Lower leg skin (tissue), 4 donors: ENCODE data around the gene HCN2. TPM values are rescaled to one million over a fixed set of nuclear protein-coding genes. Genes with fewer than 3 reads are reported as not detected.

Experiments
- DNase-seq, 2 donors: peaks; one replicate each; pipeline ENCODE4 v3.0.0-alpha.2; 2019; ENCODE audit warnings: low spot score in 2 of 2
- H3K4me3 ChIP-seq: fragments of 200-600 bp; sonication (generic); 2 replicates; pipeline ENCODE4 v1.5.1; 2017; ENCODE audit warnings: mild to moderate bottlenecking, low read depth; ENCODE audit not compliant: poor library complexity, severe bottlenecking
- CTCF ChIP-seq, 3 donors: fragments of 450-650 bp; IDR thresholded peaks; one replicate each; pipeline ENCODE4 v1.5.1; 2016; ENCODE audit warnings: antibody characterized with exemption in 3 of 3, mild to moderate bottlenecking in 3 of 3, moderate library complexity in 2 of 3
- POLR2A ChIP-seq, 2 donors: fragments of 450-650 bp; IDR thresholded peaks; one replicate each; pipeline ENCODE4 v1.6.1; 2016 to 2017; ENCODE audit warnings: antibody characterized with exemption in 2 of 2, mild to moderate bottlenecking in 1 of 2, moderate library complexity in 1 of 2
- WGBS, 2 donors: methylation state at CpG; one replicate each; pipeline ENCODE4 v1.1.5; 2018; 5-methylcytosine and 5-hydroxymethylcytosine counted together
- intact Hi-C: fragments of 100-400 bp; cut with DNase I; formaldehyde crosslinking; loops from one replicate; pipeline ENCODE4 v1.15.0; 2023; ENCODE audit warnings: low total_unique reads
- total RNA-seq, 4 donors: library from RNA; depleted of rRNA; stranded (reverse); fragments of >200 nt; gene quantifications; one replicate each; pipeline ENCODE4 v1.1.0, GENCODE V29; 2016

The HCN2 gene
- total RNA-seq, 4 donors from 2014 or later, result 0.21 to 1.7 (median 1.1) TPM

GRCh38 chr19:573519-573825 lies 16.2 kb upstream of the HCN2 start:
- H3K4me3 ChIP-seq, result peak overlapping the region; percentile 81
- no peak for DNase-seq
- TF ChIP-seq CTCF (IDR thresholded peaks at IDR 0.05), result no peak
- TF ChIP-seq POLR2A (IDR thresholded peaks at IDR 0.05), result no peak
- intact Hi-C loops, result loop anchor here (5.0 kb wide), 1 partner anchor 89 kb away; the partner anchor contains the start of gene RNF126
- WGBS, 2 donors, result 1 to 3% methylated on average over 15 of the region's 15 CpGs

GRCh38 chr19:574658-575526 lies 14.8 kb upstream of the HCN2 start:
- H3K4me3 ChIP-seq, result no peak overlapping the region
- no peak for DNase-seq
- WGBS, 2 donors, result 23 to 29% methylated on average over 18 to 31 of the region's 32 CpGs
- intact Hi-C loops, result loop anchor here (5.0 kb wide), 1 partner anchor 87 kb away; the partner anchor contains the start of gene RNF126
- TF ChIP-seq POLR2A (IDR thresholded peaks at IDR 0.05) (no peak), CTCF (IDR thresholded peaks at IDR 0.05) (no peak)

GRCh38 chr19:575527-576506 lies 13.9 kb upstream of the HCN2 start:
- WGBS, 2 donors, result 33 to 40% methylated on average over 27 to 30 of the region's 38 CpGs
- intact Hi-C loops, result no loop called here
- DNase-seq, result no peak
- no peak overlapping the region for H3K4me3 ChIP-seq
- no peak for TF ChIP-seq POLR2A (IDR thresholded peaks at IDR 0.05)
- no peak for TF ChIP-seq CTCF (IDR thresholded peaks at IDR 0.05)

- no peak for DNase-seq
- H3K4me3 ChIP-seq, result no peak overlapping the region
- intact Hi-C loops, result no loop called here
- WGBS, 2 donors, result 71 to 82% methylated on average over 25 to 28 of the region's 28 CpGs
- TF ChIP-seq POLR2A (IDR thresholded peaks at IDR 0.05), result no peak
- no peak for TF ChIP-seq CTCF (IDR thresholded peaks at IDR 0.05)
Observed at GRCh38 chr19:576768-577438, 12.8 kb upstream of the HCN2 start.
